Skeletal muscle tissue (tissue), 4 donors: ENCODE data around the gene POC1B. TPM values are rescaled to one million over a fixed set of nuclear protein-coding genes. Genes with fewer than 3 reads are reported as not detected.

Source experiments
- H3K27ac ChIP-seq: one replicate; pipeline ENCODE4 v1.7.0; 2013; ENCODE audit warnings: mild to moderate bottlenecking, low read depth, low read length, inconsistent platforms
- H3K27me3 ChIP-seq, 3 donors: one replicate each; pipeline ENCODE4 v1.7.0; 2013; ENCODE audit warnings: low read length in 3 of 3; ENCODE audit not compliant: control insufficient read depth in 3 of 3, insufficient read depth in 3 of 3
- H3K36me3 ChIP-seq, 3 donors: one replicate each; pipeline ENCODE4 v1.7.0; 2013; ENCODE audit warnings: low read length in 3 of 3; ENCODE audit not compliant: control insufficient read depth in 3 of 3, insufficient read depth in 3 of 3
- H3K4me1 ChIP-seq, 3 donors: one replicate each; pipeline ENCODE4 v1.7.0; 2013; ENCODE audit warnings: low read length in 3 of 3, mild to moderate bottlenecking in 3 of 3; ENCODE audit not compliant: control insufficient read depth in 3 of 3, insufficient read depth in 3 of 3
- H3K4me3 ChIP-seq, 3 donors: one replicate each; pipeline ENCODE4 v1.7.0; 2013; ENCODE audit warnings: low read length in 3 of 3
- H3K9ac ChIP-seq, 3 donors: one replicate each; pipeline ENCODE4 v1.7.0; 2013; ENCODE audit warnings: low read length in 3 of 3, mild to moderate bottlenecking in 3 of 3, moderate library complexity in 2 of 3, low read depth in 1 of 3
- H3K9me3 ChIP-seq, 3 donors: one replicate each; pipeline ENCODE4 v1.7.0; 2013; ENCODE audit warnings: low read length in 3 of 3; ENCODE audit not compliant: control insufficient read depth in 3 of 3
- total RNA-seq: library from RNA; depleted of rRNA; stranded (reverse); fragments of >200 nt; gene quantifications from one replicate; pipeline ENCODE4 v1.2.3, GENCODE V29; 2014
- donor health status: Osteomylitis.

The POC1B gene
- total RNA-seq, 1 donor from 2014 or later: 36.5 TPM

DNA sequence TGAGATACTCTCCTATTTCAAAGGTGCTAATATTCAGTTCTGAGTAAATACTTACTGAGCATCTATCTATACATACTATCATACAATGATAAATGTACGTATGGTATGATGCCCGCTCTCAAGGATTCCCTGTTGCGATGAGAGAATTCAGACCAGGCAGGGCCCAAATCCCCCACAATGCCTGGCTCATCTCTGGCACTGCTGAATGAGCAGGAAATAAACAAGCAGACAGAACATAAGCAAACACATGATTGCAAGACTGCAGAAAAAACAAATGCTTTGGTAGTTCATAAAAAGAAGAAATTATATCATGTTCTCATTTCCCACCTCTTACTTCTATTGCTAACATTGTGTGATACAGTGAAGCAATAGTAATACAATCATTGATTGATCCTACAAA is 96.3 kb downstream of the POC1B start:
- Histone ChIP-seq H3K27me3 (no peaks in the 10 kb centered on the region), H3K4me3 (no peak overlapping the region), H3K9ac (no peak overlapping the region), H3K9me3 (no peaks in the 10 kb centered on the region), H3K4me1 (no peaks in the 10 kb centered on the region), H3K36me3 (peaks cover 0 to 2% (median 0%) of the 10 kb centered on the region in 3 donors), H3K27ac (no peak overlapping the region)

GRCh38 chr12:89427508-89428156 is 98.2 kb downstream of the POC1B start:
- H3K4me1 ChIP-seq: no peaks in the 10 kb centered on the region
- no peak overlapping the region for H3K4me3 ChIP-seq
- H3K27ac ChIP-seq: no peak overlapping the region
- no peaks in the 10 kb centered on the region for H3K9me3 ChIP-seq
- H3K9ac ChIP-seq: no peak overlapping the region
- peaks cover 0 to 2% (median 0%) of the 10 kb centered on the region in 3 donors for H3K36me3 ChIP-seq
- H3K27me3 ChIP-seq: no peaks in the 10 kb centered on the region

DNA sequence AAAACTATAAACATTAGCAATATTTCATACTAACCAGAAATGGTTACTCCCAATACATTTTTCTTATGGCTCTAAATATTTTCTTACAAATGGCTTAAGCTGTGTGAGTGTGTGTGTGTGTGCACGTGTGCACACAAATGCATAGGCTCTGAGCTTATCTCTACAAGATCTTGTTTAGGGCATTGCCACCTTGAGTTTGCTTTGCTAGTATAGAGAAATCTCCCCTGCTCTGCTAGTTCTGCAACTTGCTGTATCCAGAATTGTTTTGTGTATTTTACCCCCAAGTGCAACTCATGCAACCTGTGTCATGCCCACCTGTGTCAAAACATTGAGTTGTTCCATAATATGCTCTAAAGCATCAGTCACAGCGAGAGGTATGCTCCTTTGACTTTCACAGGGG is 101.0 kb downstream of the POC1B start:
- Histone ChIP-seq H3K4me1 (no peaks in the 10 kb centered on the region), H3K9me3 (no peaks in the 10 kb centered on the region), H3K27ac (no peak overlapping the region), H3K4me3 (no peak overlapping the region), H3K36me3 (peaks cover 0 to 2% (median 0%) of the 10 kb centered on the region in 3 donors), H3K27me3 (no peaks in the 10 kb centered on the region), H3K9ac (no peak overlapping the region)

- Histone ChIP-seq H3K4me3 (no peak overlapping the region), H3K9me3 (no peaks in the 10 kb centered on the region), H3K27me3 (no peaks in the 10 kb centered on the region), H3K9ac (no peak overlapping the region), H3K36me3 (peaks cover 0 to 2% (median 0%) of the 10 kb centered on the region in 3 donors), H3K4me1 (no peaks in the 10 kb centered on the region), H3K27ac (no peak overlapping the region)
These were observed 101.5 kb downstream of the POC1B start for GRCh38 chr12:89424389-89424788.

DNA sequence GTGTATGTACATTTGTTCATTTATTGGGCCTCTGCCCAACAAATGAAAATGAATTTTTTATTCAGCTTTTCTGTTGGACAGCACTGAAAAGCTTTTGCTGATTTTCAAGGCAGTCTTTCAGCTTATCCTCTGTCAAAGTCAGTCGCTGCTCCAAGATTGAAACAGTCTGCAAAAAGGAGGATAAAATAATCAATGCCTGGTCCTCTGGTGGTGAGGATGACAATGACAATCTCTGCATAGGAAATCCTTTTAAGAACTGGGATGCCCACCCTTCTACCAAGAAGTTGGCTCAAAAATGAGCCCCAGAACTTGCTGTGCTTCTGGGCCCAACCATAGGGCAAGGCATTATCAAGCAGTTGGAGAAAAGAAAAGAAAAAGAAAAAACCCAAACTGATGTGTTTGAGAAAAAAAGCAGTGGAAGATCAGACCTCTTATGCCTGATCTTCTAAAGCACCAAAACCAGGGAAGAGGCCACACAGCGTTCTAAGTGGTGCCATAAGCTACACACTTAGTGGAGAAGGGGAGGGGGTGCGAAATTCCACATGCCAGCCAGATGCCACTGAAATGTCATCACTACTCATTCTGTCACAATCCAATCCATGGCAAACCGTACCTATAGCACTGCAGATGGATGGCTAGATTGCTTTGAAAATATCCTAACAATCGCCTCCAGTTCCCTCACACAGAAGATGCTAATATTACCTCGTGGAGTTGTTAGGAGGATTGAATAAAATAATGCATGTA is 104.6 kb downstream of the POC1B start:
- Histone ChIP-seq H3K4me1 (no peaks in the 10 kb centered on the region), H3K36me3 (peaks cover 0 to 2% (median 0%) of the 10 kb centered on the region in 3 donors), H3K27ac (no peak overlapping the region), H3K27me3 (no peaks in the 10 kb centered on the region), H3K9me3 (no peaks in the 10 kb centered on the region), H3K4me3 (no peak overlapping the region), H3K9ac (no peak overlapping the region)

DNA sequence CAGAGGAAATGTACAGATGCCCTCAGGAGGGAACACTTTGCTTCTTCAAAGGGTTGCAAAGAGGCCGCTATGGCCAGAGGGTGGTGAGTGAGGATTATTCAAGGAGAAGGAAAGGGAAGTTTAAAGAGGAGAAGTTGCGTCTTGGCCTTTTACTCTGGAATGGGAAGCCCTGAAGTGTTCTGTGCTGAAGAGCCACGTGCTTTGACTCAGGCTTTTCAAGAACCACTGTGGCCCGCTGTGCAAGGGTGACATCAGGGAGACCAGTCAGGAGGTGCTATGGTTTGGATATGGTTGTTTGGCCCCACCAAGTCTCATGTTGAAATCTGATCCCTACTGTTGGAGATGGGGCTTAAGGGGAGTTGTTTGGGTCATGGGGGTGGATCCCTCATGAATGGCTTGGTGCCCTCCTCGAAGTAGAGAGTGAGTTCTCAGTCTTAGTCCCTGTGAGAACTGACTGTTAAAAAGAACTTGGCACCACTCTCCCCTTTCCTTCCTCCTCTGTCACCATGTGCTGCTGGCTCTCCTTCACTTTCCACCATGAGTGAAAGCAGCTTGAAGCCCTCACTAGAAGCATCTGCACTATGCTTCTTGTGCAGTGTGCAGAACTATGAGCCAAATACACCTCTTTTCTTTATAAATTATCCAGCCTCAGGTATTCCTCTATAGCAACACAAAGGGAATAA is 107.5 kb downstream of the POC1B start:
- H3K9ac ChIP-seq: no peak overlapping the region
- no peaks in the 10 kb centered on the region for H3K4me1 ChIP-seq
- no peaks in the 10 kb centered on the region for H3K36me3 ChIP-seq
- no peak overlapping the region for H3K4me3 ChIP-seq
- no peak overlapping the region for H3K27ac ChIP-seq
- no peaks in the 10 kb centered on the region for H3K9me3 ChIP-seq
- no peaks in the 10 kb centered on the region for H3K27me3 ChIP-seq

DNA sequence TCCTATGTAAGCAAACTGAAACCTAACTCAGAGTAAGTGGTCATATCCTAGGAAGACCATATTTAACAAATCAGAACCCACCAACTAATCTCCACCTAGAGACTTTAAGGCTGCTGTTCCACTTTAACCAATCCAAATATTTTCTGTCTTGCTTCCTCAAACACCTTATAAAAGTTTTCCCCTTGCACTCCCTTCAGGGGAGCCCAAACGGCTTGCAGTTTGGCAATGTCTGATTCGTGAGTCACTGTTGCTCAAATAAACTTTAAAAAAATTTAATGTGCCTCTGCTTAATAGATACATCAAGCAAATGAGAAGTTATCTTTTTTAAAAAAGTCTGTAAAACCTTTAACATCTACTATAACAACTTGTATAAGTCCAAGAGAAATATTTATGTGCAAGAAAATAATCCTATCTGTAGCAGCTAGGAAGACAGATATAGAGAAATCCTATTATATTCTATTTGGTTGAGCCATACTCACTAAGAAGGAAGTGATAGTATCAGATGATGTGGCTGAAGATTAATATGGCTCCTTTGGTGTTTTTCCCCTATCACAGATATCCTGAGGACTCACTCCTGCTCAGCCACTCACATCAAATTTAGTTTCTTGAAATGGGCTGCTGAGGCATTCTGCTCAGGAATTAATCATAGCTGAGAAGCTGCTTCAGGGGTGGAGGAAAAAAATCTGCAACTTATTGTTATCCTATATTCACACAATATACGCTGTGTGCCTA is 108.4 kb downstream of the POC1B start:
- Histone ChIP-seq H3K4me1 (no peaks in the 10 kb centered on the region), H3K4me3 (no peak overlapping the region), H3K27me3 (no peaks in the 10 kb centered on the region), H3K36me3 (no peaks in the 10 kb centered on the region), H3K27ac (no peak overlapping the region), H3K9ac (no peak overlapping the region), H3K9me3 (no peaks in the 10 kb centered on the region)

GRCh38 chr12:89416049-89416792 is 109.6 kb downstream of the POC1B start:
- Histone ChIP-seq H3K27ac (no peak overlapping the region), H3K27me3 (no peaks in the 10 kb centered on the region), H3K4me3 (no peak overlapping the region), H3K9ac (no peak overlapping the region), H3K36me3 (no peaks in the 10 kb centered on the region), H3K9me3 (no peaks in the 10 kb centered on the region), H3K4me1 (no peaks in the 10 kb centered on the region)

DNA sequence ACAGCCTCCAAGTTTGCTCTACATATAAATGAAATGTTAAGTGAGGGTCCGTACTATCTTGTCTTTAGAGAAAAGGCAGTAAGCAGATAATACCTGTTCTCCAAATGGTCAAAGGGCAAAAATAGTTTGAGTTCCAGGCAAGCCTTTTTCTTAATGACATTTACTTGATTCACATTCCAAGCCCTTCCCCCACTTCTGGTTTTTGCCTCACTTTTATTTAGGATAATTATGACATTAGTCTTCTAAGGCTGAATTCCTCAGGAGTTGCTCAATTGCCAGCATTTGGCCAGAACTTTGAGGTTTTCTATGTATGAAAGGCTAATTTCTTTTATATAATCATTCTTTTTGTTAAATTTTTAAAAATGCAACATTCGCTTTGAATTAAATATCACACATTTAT is 111.0 kb downstream of the POC1B start:
- H3K9ac ChIP-seq: no peak overlapping the region
- H3K9me3 ChIP-seq: no peaks in the 10 kb centered on the region
- H3K27ac ChIP-seq: no peak overlapping the region

More for the DNA sequence above, 111.0 kb downstream of the POC1B start:
- Histone ChIP-seq H3K4me3 (no peak overlapping the region), H3K4me1 (no peaks in the 10 kb centered on the region), H3K27me3 (no peaks in the 10 kb centered on the region), H3K36me3 (no peaks in the 10 kb centered on the region)
